LNCAP (cell line): Measurements from ENCODE around the gene PXDN.

Experiments used
- TF ChIP-seq, protein P1 (sequence below): fragments of 450-650 bp; IDR thresholded peaks from 2 replicates; pipeline ENCODE4 v1.5.1; 2017; ENCODE audit warnings: mild to moderate bottlenecking

PXDN gene

DNA sequence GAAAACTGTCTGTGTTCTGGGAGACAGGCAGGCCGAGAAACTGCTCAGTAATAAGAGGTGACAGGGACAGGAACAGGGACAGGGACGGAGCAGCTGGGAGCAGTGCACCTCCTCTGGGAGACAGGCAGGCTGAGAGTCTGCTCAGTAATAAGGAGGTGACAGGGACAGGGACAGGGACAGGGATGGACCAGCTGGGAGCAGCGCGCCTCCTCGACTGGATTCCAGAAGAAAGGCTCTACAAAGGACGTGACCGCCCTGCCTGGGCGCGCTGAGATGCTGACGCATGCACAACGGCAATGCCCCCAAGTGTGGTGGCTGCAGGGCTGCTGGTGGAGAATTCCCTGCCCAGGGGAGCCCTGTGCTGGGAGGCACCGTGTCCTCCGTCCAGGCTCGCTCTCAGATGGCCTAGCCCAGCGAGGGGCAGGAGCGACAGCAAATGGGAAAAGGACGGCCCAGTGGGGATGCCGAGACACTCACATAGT is 44.2 kb upstream of the PXDN start:
- TF ChIP-seq, protein P1, sequence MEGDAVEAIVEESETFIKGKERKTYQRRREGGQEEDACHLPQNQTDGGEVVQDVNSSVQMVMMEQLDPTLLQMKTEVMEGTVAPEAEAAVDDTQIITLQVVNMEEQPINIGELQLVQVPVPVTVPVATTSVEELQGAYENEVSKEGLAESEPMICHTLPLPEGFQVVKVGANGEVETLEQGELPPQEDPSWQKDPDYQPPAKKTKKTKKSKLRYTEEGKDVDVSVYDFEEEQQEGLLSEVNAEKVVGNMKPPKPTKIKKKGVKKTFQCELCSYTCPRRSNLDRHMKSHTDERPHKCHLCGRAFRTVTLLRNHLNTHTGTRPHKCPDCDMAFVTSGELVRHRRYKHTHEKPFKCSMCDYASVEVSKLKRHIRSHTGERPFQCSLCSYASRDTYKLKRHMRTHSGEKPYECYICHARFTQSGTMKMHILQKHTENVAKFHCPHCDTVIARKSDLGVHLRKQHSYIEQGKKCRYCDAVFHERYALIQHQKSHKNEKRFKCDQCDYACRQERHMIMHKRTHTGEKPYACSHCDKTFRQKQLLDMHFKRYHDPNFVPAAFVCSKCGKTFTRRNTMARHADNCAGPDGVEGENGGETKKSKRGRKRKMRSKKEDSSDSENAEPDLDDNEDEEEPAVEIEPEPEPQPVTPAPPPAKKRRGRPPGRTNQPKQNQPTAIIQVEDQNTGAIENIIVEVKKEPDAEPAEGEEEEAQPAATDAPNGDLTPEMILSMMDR, result no peak

DNA sequence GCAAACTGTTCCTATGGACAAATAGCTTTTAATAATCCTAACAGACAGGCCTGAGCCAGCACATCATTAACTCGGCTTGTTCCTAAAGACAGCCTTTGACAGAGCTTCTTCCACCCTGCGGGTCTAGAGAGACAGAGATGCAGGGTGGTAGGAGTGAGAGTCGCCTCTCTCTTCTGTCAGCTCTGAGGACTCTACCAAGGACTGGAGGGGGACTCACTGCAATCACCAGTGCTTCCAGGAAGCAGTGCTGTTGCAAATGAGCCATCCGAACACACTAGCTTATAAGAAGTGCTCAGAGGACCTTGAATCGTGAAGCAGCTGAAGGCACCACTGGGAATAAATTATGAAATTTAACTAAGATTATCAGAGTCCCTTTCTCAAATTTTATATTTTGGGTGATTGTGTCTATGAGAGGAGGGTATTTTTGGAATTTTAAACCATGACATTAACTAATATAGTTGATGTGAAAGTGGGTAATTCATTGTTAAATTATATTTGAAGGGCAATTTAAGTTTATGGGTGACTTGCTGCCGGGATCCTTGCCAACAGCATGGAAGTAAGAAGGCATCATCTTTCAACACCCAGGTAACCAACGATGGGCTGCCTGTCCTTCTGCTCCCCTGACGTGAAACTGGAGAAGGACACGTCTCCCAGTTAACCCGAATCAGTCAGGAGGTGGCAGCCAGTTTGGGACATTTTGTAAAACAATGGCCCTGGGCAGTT is 43.6 kb upstream of the PXDN start:
- TF ChIP-seq, protein P1, result no peak

DNA sequence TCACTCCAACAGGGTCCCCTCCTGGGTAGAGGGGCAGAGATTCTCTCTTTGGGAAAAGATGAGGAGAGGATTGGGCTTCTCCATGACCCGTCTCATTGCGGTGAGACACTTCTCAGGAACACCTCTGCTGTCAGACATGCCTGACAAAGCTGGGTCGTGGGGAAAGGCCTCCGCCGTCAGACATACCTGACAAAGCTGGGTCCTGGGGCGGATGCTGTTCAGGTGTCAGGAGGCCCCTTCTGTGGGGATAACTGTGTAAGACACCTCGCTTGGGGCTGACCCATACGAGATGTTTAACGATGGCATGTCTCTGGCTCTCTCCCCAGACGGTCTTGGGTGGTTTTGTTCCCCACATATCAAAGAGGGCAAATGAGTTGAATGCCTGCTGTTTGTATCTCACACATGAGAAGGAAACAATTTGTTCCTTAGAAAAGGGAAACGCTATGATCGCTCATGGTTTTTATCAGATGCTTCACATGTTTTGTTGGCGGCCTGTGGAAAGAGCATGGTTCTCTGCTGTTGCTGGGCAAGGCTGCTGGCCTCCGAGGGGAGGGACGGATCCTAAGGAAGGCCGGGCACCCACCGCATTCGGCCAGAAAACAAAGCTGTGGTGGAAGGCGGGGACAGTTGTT is 40.8 kb upstream of the PXDN start:
- TF ChIP-seq, protein P1, result no peak

DNA sequence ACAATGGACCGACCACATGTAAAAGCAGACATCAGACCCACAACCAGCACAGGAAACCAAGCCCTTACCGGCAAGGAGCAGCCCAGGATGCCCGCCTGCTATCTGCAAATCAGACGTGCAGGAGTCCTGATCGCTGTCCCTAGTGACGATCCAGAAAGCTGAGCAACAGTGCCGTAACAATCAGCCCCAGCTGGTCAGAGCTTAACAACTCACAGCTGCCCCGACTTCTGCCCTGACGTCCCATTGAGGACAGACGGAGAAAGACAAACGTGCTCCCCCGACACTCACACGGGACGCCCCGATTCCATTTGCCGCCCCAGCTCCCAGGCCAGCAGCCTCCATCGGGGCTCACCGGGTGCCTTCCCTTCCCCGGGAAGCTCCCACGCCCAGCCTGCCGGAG is 39.8 kb upstream of the PXDN start:
- TF ChIP-seq, protein P1, result no peak

DNA sequence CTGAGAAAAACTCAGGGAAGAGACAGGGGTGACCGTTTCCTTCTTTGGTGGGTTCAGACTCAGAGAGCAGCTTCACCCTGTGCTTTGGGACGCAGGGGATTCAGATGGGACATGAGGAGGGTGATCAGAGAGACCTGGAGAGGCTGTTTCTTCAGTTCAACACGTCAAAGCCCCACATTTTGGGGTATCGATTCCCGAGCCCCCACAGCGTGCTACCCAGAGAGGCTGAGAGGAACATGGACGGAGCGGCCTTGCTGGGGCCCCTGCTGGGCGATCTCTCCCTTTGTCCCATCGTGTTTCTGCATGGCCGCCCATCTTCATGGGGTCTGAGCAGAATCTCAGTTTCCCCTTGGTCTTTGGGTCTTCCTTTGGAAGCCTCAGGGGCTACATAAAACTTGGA is 38.2 kb upstream of the PXDN start:
- TF ChIP-seq, protein P1, result no peak

DNA sequence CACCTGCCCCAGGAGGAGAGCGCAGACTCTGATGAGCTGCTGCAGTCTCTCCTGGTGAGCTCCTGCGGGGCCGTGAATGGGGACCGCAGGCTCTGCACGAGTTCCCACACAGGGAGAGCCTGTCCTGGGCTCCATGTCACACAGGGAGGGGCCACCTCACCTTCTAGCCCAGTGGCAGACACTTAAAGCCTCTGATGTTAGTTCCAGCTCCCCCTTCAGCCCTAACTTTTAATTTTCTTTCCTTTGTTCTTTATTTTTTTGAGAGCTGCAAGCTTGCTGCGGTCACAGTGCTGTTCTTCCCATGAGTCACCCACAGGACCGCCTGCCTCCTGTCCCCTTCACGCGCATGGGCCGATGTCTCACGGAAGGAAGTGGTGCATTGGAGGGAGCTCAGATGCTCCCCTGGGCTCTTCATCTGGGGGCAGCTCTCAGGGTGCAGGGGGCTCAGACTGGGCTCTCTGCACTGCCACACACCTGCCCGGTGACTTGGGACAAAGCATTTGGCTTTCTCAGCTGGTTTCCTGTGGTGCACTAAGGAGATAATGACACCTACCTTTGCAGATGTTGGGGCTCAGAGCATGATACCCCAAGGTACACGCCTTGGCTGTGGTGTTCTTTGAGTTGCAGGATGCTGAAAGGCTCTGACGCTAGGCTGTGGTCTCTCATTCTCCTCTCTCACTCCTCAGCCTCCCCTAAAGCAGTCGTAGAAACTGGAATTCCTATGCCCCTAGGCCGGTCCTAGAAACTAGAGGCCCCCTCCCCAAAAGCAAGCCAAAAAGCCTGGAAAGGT is 37.2 kb upstream of the PXDN start:
- TF ChIP-seq, protein P1, result no peak

DNA sequence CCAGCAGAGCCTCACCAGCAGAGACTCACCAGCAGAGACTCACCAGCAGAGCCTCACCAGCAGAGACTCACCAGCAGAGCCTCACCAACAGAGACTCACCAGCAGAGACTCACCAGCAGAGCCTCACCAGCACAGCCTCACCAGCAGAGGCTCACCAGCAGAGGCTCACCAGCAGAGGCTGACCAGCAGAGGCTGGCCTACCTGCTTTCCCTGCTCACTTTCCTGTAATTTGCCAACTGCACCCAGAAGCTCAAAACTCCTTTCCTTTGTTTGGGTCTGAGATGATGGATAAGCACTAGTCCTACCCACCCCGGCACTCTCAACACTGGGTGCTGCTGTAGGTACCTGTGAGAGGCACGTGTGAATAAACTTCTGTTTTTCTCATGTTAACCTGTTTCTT is 36.4 kb upstream of the PXDN start:
- TF ChIP-seq, protein P1, result no peak
